A549 (cell line): ENCODE measurements around the gene SLC5A3. TPM values are rescaled to one million over a fixed set of nuclear protein-coding genes. Genes with fewer than 3 reads are reported as not detected.

Experiments used
- ATAC-seq, 2 experiments: fragments of 200-7000 bp in 1 of 2; fragments of >200 bp in 1 of 2; cut with Nextera tagmentation in 1 of 2; cut with Tn5 transposase in 1 of 2; 3 replicates each; pipeline versions ENCODE4 v1.8.0 to v1.9.1; 2018 to 2020; ENCODE audit warnings: mild to moderate bottlenecking in 1 of 2, moderate library complexity in 1 of 2
- CTCF ChIA-PET: fragments of 300-600 bp; sonication (Branson Sonifier 250); formaldehyde crosslinking; extraction: SDS; loops from one replicate; lab custom pipeline; 2021; ENCODE audit warnings: antibody characterized with exemption, inconsistent platforms; lab: Yijun Ruan, JAX
- POLR2A ChIA-PET: fragments of 350-600 bp; formaldehyde crosslinking; extraction: SDS; loops from one replicate; lab custom pipeline; 2021; ENCODE audit warnings: antibody characterized with exemption, inconsistent platforms; lab: Yijun Ruan, JAX
- DNase-seq, 2 experiments: peaks; one replicate each; pipeline versions ENCODE4 v3.0.0 to v3.0.0-alpha.2; 2011 to 2016; ENCODE audit warnings: low read depth in 1 of 2, low spot score in 1 of 2
- FAIRE-seq: peaks from 2 replicates; lab custom pipeline; 2011; peaks lifted over from hg19 to GRCh38; lab: Jason Lieb, UNC
- H3K27ac ChIP-seq, 2 experiments: fragments of >200 bp; sonication (Bioruptor Twin); formaldehyde crosslinking; 3 replicates each; pipeline ENCODE4 v1.5.1; 2016 to 2017
- H3K4me1 ChIP-seq: fragments of >200 bp; sonication (Bioruptor Twin); formaldehyde crosslinking; 3 replicates; pipeline ENCODE4 v1.6.1; 2016
- H3K4me2 ChIP-seq: fragments of >200 bp; sonication (Bioruptor Twin); formaldehyde crosslinking; 3 replicates; pipeline ENCODE4 v1.6.1; 2016
- H3K4me3 ChIP-seq: fragments of >200 bp; sonication (Bioruptor Twin); formaldehyde crosslinking; 3 replicates; pipeline ENCODE4 v1.5.1; 2016
- H3K9me3 ChIP-seq: fragments of >200 bp; sonication (Bioruptor Twin); formaldehyde crosslinking; 3 replicates; pipeline ENCODE4 v1.6.1; 2016
- BHLHE40 ChIP-seq: IDR thresholded peaks from 2 replicates; pipeline ENCODE4 v1.6.1; 2012; ENCODE audit warnings: low read depth, low read length, inconsistent platforms
- CBX8 ChIP-seq: fragments of 200-600 bp; sonication (generic); IDR thresholded peaks from 2 replicates; pipeline ENCODE4 v1.6.1; 2016
- ELK1 ChIP-seq: fragments of 150-350 bp; IDR thresholded peaks from 2 replicates; pipeline ENCODE4 v1.6.1; 2014; ENCODE audit warnings: low read depth, mild to moderate bottlenecking, low read length
- EP300 ChIP-seq, 2 experiments: fragments of >200 bp; sonication (Bioruptor Twin); formaldehyde crosslinking; IDR thresholded peaks; 2 replicates in 1 of 2; 3 replicates in 1 of 2; pipeline ENCODE4 v1.6.1; 2016 to 2017
- HES2 ChIP-seq: fragments of >200 bp; sonication (Bioruptor Twin); formaldehyde crosslinking; IDR thresholded peaks from 2 replicates; pipeline ENCODE4 v1.6.1; 2016
- HEYL ChIP-seq: fragments of 250-450 bp; sonication (Bioruptor Pico); IDR thresholded peaks from 2 replicates; pipeline ENCODE4 v1.8.0; 2021; ENCODE audit warnings: mild to moderate bottlenecking, moderate library complexity
- JUN ChIP-seq, 2 experiments: fragments of >200 bp; sonication (Bioruptor Twin); formaldehyde crosslinking; IDR thresholded peaks; 2 replicates in 1 of 2; 3 replicates in 1 of 2; pipeline ENCODE4 v1.6.1; 2016 to 2017
- MAFK ChIP-seq: fragments of 450-650 bp; IDR thresholded peaks from 2 replicates; pipeline ENCODE4 v1.6.1; 2014; ENCODE audit not compliant: partially characterized antibody
- MAX ChIP-seq: IDR thresholded peaks from 2 replicates; pipeline ENCODE4 v1.6.1; 2012
- NFE2L2 ChIP-seq: fragments of 150-350 bp; conservative IDR thresholded peaks from 2 replicates; pipeline ENCODE4 v1.6.1; 2014; ENCODE audit warnings: low read length
- NPAS2 ChIP-seq: fragments of 250-450 bp; sonication (Bioruptor Pico); IDR thresholded peaks from 2 replicates; pipeline ENCODE4 v1.8.0; 2022; ENCODE audit warnings: mild to moderate bottlenecking, moderate library complexity, borderline replicate concordance
- RAD21 ChIP-seq, 2 experiments: fragments of >200 bp in 1 of 2; sonication (Bioruptor Twin) in 1 of 2; formaldehyde crosslinking in 1 of 2; IDR thresholded peaks in 1 of 2; conservative IDR thresholded peaks in 1 of 2; 2 replicates in 1 of 2; 3 replicates in 1 of 2; pipeline ENCODE4 v1.6.1; 2012 to 2018; ENCODE audit warnings: inconsistent platforms in 1 of 2
- ZFP36 ChIP-seq: fragments of 450-650 bp; IDR thresholded peaks from 2 replicates; pipeline ENCODE4 v1.6.1; 2014; ENCODE audit warnings: borderline replicate concordance; ENCODE audit not compliant: partially characterized antibody
- ZSCAN20 ChIP-seq: fragments of 250-450 bp; sonication (Bioruptor Pico); IDR thresholded peaks from 2 replicates; pipeline ENCODE4 v1.8.0; 2022; ENCODE audit warnings: mild to moderate bottlenecking, moderate library complexity
- WGBS: methylation state at CpG from one replicate; pipeline ENCODE4 v1.1.6; 2017; ENCODE audit errors: missing lambda C conversion rate; 5-methylcytosine and 5-hydroxymethylcytosine counted together
- polyA plus RNA-seq, 4 experiments: library from polyadenylated mRNA; depleted of rRNA in 3 of 4; stranded (reverse); fragments of >200 nt; fragmentation: RNase III in 1 of 4; extraction: RNeasy Plus Mini Kit Qiagen cat#74134 plus additional on column Dnase treatment in 1 of 4; gene quantifications; 2 replicates in 3 of 4; 3 replicates in 1 of 4; pipeline ENCODE4 v1.2.3, GENCODE V29; 2011 to 2017

SLC5A3 gene
- polyA plus RNA-seq, 2 of the 4 experiments (the other 2 are of a cell fraction): 7.2 to 7.7 TPM

- H3K27ac ChIP-seq: no peak overlapping the region
- POLR2A ChIA-PET: no interaction called here
- CTCF ChIA-PET: interaction anchor here (1.0 kb wide), 1 partner anchor 11 kb away, joined by 3 read pairs; no protein-coding TSS in a partner anchor
- ATAC-seq: no peak
- no peak for DNase-seq
- FAIRE-seq: no peak
- TF ChIP-seq BHLHE40 (no peak), CBX8 (no peak), NFE2L2 (no peak), ELK1 (no peak), JUN (IDR thresholded peaks at IDR 0.05) (no peak), ZSCAN20 (CRISPR knock-in tag) (no peak), HEYL (no peak), MAFK (no peak), RAD21 (conservative IDR thresholded peaks at IDR 0.05 in 1 of 2, IDR thresholded peaks at IDR 0.05 in 1 of 2) (no peak), EP300 (IDR thresholded peaks at IDR 0.05) (no peak), HES2 (no peak), MAX (no peak), ZFP36 (no peak), NPAS2 (CRISPR knock-in tag) (no peak)
- no peak overlapping the region for H3K4me2 ChIP-seq
- no peak overlapping the region for H3K4me3 ChIP-seq
- no peaks in the 10 kb centered on the region for H3K9me3 ChIP-seq
- 78% methylated on average over 2 of the region's 2 CpGs for WGBS
- H3K4me1 ChIP-seq: no peaks in the 10 kb centered on the region
Measured at GRCh38 chr21:34122047-34122446, 48.7 kb downstream of the SLC5A3 start.

Other genes with a start within 250 kb of the SLC5A3 start
- gene ATP5PO, start 157.8 kb upstream of the SLC5A3 start, polyA plus RNA-seq (2011; rRNA removed): 252 and 266 TPM in 2 replicates
- gene ATP5PO, start 157.8 kb upstream of the SLC5A3 start, polyA plus RNA-seq (2017; fragmentation: RNase III; extraction: RNeasy Plus Mini Kit Qiagen cat#74134 plus additional on column Dnase treatment): 143 to 150 TPM (median 143 TPM) in 3 replicates
- gene MRPS6, start within 50 bp of the SLC5A3 start, polyA plus RNA-seq (2011; rRNA removed): 23.2 and 26.9 TPM in 2 replicates
- 45.4 to 57.4 TPM (median 56.2 TPM) in 3 replicates for gene MRPS6, start within 50 bp of the SLC5A3 start, polyA plus RNA-seq (2017; fragmentation: RNase III; extraction: RNeasy Plus Mini Kit Qiagen cat#74134 plus additional on column Dnase treatment)